GM19328 (cell line): ENCODE measurements around the gene FDX2.
"Not testable (repeated sequence)": the region's sequence is repeated elsewhere in the genome, so short reads cannot be mapped to it uniquely, and the experiment has no call there.

Experiments used
- ATAC-seq: cut with Tn5 transposase; IDR thresholded peaks from one replicate; pipeline ENCODE4 v1.9.1; 2021; ENCODE audit warnings: mild to moderate bottlenecking, moderate library complexity; ENCODE audit not compliant: unreplicated experiment

FDX2 gene

DNA sequence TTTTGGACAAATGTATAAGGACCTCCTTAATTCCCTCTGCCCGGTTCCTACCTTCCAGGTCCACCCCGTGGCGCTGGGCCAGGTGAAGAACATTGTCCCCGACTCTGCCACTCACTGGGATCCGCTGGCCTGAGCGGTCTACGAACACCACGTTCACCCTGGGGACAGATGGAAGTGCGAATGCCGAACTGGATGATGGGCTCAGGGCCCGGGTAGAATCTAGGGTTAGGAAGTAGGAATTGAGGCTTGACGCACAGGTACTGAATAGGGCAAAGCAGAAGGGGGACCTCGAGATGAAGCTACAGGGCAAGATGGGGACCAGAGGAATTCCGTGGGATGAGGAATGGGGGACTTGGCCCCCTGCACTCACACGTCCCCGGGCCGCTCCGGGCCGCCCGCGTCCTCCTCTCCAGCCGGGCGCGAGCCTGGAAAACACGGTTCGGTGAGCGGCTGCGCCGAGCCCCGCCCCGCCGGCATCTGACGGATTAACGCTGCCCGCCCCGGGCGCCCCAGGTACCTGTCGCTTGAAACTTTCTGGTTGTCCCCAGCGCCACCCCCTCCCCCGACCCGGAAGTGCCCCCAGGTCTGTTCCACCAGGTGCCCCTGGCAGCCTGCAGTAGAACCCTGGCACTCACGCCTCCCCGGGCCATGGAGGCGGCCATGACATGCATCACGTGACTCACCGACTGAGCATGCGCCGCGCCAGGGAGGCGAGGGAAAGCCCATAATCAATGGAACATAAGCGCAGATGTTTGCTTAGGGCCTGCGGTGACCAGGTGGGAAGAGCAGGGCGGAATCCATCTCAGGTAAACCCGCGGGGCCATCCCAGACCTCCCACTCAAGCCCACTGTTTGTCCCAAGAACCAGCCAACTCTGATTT, at the start of gene FDX2:
TSS of gene FDX2 (minus strand) at position 681 of the 880 bp plus-strand sequence. CDS start at position 662, 19 bp downstream.
- peak; percentile 62 for ATAC-seq

DNA sequence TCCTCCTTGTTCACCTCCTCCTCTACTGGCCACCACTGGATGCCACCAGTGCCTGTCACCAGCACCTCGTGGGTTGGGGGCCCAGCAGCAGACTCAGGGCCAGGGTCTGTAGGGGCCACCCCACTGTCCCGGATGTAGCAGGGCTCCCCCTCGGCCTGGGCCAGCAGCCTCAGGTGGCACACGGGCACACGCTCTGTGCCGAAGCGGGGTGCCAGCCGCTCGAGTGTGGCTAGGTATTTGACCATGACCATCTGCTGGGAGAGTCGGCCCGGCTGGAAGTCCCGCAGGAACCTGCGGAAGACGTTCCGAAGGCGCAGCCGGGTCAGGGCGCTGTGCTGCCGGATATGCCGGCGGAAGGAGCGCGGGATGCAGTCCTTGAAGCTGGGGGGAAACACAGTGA, 49.7 kb upstream of the FDX2 start:
- no peak for ATAC-seq

DNA sequence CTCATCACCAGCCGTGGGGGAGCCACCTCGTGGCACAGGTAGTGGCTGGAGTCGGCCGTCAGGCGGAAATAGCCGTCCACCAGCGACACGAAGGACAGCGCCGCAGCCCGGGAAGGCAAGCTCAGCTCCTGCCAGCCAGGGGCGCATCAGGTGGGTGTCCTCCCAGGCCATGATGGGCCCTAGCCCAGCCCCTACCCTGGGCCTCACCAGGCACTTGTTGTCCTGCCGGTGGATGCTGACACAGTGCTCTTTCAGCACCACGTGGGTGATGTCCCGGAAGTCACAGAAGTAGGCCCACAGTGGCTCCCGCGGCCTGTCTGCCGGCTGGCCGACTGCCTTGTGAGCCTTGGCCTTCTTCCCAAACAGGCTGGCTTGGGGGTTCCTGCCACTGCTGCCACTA, 48.8 kb upstream of the FDX2 start:
- ATAC-seq = no peak

DNA sequence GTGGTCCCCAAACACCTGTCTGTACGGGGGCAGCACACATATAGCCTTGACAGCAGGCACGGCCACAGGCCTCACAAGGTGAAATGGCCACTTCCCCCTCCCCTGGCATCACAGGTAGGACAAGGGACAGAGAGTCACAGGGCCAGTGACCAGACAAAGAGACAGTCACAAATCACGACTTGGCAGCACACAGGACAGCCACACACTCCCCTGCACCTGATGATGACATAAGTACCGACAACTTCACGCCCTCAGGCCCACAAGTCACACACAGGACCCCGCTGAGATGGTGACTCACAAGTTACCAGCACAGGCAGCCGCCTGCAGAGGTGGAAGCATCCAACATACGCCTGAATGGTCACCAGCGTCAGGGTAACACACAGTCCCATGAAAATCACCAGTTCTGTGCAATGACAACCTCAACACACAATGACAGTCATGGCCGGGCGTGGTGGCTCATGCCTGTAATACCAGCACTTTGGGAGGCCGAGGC, 48.0 kb upstream of the FDX2 start:
- ATAC-seq = no peak

DNA sequence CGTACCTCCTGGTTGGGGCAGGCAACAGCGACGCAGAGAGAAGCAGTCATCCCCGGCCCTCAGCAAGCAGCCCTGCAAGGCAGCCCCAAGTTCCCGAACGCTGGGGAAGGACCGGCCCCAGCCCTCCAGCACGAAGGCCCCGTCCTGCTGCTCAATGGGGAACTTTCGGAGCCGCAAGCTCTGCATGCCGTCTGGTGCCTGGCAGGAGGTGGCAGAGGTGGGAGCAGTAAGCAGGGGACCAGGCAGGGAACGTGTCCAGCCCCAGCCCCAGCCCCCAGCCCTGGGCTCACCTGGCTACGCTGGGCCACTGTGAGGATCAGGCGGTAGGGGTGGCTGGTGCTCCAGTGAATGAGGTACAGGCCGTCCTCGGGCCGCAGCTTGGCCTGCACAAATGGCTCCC, 46.4 kb upstream of the FDX2 start:
- no peak for ATAC-seq

DNA sequence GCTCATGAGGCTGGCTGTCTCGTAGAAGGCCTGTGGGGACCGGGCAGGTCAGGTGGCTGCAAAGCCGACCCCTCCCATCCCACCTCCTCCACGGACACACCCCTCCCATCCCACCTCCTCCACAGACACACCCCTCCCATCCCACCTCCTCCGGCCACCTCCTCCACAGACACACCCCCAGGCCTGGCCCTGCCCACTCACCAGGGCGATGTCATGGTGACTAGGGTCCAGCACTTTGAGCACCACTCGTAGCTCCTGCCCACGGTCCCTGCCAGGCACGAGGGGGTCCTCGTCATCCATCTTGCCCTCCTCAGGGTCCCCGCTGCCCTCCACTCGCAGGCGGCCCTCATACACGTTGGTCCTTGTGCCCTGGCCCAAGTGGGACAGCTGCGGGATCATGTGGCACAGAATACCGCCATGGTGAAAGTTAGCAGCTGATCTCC, 45.8 kb upstream of the FDX2 start:
- no peak for ATAC-seq

DNA sequence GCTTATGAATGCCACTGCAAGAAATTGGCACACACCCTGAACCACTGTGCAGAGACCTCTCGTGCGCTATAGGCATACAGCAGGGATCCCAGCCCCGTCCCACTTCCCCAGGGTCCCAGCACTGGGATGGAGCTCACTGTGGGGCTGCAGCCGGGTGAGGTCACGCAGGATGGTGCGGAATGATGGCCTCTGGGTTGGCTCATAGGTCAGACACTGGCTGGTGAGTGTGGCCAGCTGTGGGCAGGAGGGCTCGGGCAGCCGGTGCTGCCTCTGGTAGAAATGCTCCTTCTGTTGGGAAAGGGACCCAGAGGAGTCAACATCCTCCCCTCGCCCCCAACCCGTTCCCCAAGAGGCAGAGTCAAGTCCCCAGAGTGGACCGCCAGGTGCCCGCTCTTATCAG, 40.6 kb upstream of the FDX2 start:
- no peak for ATAC-seq

DNA sequence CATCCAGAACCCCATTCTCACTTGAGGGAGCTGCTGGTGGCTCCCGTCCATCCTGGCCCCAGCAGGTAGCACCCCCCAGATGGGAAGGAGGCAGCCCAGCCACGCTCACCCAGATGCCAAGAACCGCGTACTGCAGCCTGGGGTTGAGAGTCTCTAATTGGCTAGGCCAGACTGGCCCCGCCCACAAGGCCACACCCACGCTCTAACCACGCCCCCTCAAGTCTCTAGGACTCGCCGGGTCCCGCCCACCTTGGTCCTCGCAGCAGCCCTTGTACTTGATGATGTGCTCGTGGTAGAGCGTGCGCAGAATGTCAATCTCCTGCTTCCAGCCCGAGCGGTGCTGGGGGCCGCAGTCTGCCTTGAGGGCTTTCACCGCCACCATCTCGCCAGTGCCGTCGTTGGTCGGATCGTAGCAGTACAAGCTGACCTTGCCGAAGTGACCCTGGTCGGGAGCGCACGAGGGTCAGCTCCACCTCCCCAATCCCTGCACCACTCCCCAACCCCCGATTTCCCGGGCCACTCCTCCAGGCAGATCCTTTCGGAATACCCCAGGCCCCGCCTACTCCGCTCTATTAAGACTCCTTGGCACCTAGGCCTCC, 38.1 kb upstream of the FDX2 start:
- no peak for ATAC-seq

DNA sequence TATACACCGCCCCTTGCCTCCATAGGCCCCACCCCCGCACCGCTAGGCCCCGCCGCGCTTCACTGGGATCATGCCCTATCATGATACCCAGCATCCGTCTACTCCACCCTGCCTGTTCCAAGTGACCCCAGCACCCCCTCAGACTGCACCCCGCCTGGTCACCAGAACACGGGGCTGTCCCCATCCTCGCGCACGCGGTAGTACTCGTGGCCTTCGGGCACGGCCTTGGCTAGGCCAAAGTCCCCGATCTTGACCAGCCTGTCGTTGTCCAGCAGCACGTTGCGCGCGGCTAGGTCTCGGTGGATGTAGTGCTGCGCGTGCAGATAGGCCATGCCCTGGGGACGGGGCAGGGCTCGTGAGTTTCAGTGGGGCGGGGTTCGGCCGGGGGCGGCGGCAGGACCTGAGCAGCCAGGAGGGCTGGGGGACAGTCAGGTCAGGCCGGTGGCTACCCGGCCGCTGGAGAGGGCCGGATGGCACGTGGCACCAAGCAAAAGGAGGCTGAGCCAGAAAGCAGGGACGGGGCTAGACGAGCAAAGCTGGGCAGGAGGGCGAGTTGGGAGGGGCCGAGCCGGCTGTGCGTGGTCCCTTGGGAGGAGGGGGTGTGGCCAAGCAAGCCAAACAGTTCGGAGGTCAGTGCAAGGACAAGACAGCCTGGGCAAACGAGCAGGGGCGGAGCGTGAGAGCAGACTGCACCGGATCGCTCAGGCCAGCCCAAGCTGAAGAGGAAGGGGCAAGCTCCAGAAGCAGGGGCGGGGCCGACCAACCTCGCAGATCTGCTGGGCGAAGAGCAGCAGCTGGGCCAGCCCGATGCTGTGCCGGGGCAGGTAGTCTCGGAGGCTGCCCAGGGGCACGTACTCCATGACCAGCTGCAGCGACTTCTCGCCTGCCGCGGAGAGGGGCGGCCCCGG, 37.2 kb upstream of the FDX2 start:
- ATAC-seq = no peak

DNA sequence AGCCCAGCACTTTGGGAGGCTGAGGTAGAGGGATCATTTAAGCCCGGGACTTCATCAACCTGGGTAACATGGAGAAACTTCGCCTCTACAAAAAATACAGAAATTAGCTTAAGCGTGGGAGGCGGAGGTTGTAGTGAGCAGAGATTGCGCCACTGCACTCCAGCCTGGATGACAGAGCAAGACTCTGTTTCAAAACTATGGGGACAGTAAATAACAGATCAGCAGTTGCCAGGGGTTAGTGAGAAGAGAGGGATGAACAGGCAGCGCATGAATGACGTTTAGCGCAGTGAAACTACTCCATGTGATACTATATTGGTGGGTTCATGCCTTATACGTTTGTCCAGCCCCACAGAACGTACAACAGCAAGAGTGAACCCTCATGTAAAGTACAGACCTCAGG, 30.7 kb upstream of the FDX2 start:
- no peak for ATAC-seq

DNA sequence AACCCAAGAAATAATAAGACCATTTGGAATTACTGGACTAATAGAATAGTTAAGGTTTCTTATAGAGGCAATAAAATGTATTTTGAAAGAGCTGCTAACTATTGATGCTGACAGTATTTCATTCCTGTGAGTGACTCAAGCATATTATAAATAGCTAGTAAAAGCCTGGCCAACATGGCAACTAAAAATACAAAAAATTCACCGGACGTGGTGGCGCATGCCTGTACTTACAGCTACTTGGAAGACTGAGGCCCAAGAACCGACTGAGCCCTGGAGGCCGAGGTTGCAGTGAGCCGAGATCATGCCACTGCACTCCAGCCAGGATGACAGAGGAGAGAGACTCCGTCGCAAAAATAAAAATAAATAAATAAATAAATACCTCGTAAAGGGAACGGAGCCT, 29.0 kb upstream of the FDX2 start:
- ATAC-seq = no peak

DNA sequence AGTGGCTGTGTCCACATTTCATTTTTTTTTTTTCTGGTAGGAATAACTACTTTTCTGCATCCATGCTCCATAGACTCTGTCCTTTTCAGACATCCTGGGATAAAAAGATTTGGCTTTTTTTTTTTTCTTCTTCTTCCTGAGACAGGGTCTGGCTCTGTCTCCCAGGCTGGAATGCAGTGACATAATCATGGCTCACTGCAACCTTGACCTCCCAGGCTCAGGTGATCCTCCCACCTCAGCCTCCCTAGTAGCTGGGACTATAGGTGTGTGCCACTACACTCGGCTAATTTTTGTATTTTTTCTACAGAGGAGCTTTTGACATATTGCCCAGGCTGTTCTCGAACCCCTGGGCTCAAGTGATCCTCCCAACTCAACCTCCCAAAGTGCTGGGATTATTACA, 27.7 kb upstream of the FDX2 start:
- no peak for ATAC-seq

DNA sequence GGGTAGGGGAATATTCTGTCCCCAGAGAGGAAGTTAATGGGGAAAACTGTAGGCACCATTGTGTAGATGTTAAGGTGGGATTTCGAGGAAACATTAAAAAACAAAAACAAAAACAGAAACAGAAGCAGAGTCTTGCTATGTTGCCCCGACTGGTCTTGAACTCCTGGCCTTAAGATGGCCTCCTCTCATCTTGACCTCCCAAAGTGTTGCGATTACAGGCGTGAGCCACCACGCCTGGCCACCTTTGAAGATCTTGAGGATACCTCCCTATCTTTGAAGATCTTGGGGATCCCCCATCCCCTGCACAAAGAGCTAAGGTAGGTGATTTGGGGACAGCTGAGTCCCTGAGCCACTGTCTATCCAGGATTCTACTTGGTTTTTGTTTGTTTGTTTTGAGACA, 24.2 kb upstream of the FDX2 start:
- ATAC-seq = no peak

DNA sequence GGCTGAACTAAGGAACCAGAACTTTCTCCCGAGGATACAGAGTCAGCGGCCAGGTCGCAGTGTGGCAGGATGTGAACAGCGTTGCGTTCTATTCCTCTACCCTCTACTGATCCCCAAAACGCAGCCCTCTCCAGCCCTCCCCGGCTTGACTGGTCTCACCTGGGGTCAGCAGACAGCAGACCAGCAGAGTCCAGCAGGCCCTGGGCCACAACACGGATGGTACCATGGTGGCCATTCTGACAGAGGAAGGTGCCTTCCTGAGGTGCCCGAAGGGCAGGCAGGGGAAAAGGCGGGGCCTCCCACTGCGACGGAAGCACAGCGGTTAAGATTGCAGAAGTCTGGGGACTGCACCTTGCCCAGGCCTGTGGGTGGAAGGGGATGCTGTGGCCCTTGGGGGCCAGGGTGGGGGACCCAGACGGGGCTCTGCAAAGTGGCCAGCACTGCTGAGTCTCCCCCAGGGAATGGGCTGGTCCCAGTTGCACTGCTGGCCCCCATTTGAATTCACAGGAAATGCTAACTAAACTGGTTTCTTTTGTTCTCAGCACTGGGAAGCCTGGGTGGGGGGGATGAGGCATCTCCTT, 23.7 kb upstream of the FDX2 start, which contains the start of gene ICAM3:
TSS of gene ICAM3 (minus strand) at position 245 of the 581 bp plus-strand sequence. CDS start at position 235, 10 bp downstream.
- ATAC-seq = no peak

DNA sequence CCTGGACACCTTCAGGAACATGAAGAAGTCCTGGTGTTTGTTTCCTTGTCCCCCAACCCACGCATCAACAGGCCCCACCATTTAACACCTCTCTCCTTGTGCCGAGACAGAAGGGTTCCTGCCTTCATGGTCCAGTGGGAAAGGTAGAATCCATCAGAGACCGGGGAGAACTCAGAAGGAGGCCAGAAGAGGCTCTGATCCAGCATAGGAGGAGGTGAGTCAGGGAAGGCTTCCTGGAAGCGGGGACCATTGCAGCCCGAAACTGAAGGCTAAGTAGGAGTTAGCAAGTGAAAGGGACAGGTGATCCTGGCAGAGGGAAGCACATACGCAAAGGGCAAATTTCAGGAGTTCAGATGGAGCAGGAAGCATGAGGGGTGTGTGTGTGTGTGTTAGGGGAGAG, 23.1 kb upstream of the FDX2 start:
- no peak for ATAC-seq

DNA sequence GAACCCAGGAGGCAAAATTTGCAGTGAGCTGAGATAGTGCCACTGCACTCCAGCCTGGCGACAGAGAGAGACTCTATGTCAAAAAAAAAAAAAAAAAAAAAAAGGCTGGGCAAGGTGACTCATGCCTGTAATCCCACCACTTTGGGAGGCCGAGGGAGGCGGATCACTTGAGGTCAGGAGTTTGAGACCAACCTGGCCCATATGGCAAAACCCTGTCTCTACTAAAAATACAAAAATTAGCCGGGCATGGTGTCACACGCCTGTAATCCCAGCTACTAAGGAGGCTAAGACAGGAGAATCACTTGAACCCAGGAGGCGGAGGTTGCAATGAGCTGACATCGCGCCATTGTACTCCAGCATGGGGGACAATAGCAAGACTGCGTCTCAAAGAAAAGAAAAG, 20.9 kb upstream of the FDX2 start:
- not testable (repeated sequence) for ATAC-seq

DNA sequence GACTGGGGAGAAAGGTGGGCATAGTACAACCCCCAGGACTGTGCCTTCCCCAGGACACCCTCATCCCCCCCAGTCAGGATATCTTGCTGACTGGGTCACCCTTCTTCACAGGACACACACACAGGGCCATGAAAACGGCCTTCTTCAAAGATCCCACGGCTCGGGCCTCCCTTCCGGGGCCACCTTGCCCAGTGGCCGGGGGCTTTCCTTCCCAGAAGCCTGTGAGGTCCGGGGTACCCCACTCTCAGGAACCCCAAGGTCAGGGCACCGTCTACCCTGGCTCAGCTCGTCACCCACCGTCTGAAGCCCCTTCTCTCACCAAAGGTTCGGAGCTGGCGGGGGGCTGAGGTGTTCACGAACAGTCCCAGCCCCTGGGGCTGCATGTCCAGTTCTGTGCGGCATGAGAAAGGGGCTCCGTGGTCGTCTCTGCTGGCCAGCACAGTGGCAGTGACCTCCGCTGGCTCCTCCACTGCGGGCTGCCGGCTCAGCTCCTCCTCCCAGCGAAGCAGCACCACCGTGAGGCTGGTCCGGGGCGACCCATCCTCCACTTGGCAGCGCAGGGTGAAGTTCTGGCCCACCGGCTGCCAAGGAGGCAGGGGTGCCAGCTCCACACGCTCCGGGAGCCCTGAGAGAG, 19.7 kb upstream of the FDX2 start:
- ATAC-seq = no peak

DNA sequence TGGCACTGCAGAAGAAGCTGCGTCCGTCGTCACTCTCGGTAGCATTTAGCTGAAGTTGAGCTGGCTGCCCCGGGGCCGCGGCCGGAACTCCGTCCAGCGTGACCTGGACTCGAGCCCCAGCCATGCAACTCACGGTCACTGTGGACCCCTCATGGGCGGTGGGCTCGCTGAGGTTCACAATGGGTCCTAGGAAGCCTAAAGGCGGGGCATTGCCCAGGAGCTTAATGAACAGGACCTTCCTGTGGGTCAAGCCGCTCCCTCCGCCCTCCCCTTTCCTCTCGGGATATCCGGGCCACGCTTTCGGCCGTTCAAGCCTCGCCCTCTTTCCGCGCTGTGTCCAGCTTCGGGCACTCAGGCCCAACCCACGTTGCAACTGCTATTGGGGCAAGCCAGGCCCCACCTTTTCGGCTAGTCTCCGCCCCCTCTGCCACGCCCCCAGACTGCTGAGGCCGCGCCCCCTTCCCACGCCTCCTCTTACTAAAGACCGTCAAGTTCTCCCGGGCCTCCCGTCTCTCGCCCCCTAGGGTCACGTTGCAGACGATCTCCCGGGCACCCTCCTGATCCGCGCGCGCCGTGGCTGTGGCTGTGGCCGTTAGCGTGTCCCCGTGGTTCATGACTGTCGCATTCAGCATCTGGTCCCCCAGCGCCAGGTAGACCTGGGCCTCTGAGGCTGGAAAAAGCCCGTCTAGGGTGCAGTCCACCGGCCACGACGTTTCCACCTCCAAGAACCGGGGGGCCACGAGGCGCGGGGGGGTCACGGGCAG, 19.0 kb upstream of the FDX2 start:
- ATAC-seq = no peak

DNA sequence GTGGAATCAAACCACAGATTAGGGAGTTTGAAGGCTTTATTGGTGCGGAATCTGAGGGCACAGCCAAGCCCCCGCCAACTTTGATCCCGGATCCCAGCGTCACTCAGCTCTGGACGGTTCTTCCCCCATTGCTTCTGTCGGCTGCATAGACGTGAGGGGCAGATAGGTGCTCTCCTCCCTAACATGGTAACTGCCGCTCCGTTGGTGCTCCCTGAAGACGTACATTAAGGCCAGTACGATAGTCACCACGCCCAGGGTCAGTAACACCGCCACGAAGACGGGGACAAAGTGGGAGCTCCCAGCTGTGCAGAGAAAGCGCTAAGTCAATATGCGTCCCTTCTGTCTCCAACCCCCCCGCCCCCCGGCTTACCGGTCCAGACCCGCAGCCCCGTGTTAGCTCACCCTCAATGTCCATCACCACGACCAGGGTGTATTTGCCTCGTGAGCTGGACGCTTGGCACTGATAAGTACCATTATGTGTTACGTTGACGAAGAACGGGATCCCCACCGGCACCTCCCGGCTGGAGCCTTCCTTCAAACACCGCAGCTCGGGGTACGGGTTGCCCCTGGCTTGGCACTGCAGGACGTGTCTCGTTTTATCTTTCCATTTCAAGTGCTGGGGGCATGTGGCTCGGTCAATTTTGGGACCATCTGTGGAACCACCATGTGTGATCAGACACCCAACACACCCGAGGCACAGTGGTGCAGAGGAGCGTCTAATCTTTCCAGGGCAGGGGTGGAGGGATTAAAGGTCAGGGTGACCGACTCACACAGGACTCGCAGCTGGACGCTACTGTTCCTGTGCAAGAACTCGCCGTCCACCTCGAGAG, 18.2 kb upstream of the FDX2 start:
- ATAC-seq = peak; percentile 8
